ENCODE measurements around the gene ESR1.
"Not testable (repeated sequence)": the region's sequence is repeated elsewhere in the genome, so short reads cannot be mapped to it uniquely, and the experiment has no call there.

The ESR1 gene

GRCh38 chr6:152054441-152054840 is 247.0 kb downstream of the ESR1 start:
- no peak for DNase-seq (ENCODE audit: low read depth)

DNA sequence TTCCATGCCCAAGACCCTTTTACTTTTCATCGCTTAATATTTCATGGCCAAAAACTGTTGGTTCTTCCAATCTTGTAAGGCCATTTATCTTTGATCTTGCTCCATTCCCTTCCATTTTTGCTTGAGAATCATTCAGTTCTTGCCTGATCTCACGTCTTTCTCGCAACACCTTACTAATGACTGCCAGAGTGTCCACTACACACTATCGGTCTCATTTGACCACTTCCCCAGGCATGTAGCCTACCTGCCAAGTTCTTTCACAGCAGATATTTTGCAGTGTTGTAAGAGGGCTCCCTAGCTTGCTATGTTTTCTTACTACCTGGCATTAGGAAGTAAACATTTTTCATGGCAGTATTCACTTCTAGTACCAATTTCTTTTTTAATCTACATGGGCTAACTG is 248.0 kb downstream of the ESR1 start:
- no peak for DNase-seq (ENCODE audit: low read depth)

DNA sequence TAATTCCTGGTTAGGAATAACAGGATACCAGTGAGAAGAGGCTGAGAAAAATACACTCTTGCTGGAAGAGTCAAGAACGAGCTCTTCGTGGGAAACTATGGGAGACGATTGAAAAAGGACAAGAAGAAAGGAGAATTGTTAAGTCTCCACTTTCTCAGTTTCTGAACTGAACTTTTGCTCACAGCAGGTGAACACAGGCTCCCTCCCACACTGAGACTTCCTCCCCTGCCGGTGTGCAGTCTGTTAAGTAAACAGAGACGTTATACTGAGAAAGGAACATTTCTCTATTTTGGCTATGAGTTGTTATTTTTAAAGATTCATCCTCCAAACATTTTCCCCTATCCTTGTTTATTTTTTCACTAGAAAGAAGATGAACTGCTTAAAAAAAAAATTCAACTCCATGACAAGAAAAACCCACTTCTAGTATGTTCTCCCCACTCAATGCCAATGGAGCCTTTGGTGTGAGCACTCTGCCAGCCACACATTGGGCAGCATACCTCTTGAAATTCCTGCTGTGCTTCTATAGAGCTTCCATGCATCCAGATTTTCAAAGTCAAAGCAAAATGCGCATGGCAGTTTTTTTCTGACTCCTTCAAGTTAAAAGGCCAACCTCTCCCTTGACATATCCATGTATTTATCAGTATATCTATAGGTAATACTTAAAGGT is 250.5 kb downstream of the ESR1 start:
- no peak for DNase-seq (ENCODE audit: low read depth)

- no peak for DNase-seq (ENCODE audit: low read depth)
These were observed 252.4 kb downstream of the ESR1 start for GRCh38 chr6:152059909-152060308.

DNA sequence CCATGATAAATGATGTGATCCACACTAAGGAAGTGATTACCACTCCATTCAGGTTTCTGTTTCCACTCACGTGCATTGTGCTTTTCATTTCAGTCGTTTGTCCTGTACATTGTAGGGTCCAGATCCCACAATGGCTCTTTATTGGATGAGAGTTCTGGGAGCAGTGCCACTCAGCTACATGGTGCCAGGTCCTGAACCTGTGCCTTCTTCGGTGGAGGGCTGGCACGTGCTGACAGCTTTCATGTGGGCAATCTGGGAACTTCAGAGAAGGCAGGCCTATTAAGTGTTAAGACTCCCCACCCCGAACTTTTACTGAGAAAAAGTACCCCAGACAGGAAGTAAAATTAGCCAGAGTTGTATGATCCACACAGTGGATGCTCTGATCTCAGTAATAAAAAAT is 255.0 kb downstream of the ESR1 start:
- no peak for DNase-seq (ENCODE audit: low read depth)

DNA sequence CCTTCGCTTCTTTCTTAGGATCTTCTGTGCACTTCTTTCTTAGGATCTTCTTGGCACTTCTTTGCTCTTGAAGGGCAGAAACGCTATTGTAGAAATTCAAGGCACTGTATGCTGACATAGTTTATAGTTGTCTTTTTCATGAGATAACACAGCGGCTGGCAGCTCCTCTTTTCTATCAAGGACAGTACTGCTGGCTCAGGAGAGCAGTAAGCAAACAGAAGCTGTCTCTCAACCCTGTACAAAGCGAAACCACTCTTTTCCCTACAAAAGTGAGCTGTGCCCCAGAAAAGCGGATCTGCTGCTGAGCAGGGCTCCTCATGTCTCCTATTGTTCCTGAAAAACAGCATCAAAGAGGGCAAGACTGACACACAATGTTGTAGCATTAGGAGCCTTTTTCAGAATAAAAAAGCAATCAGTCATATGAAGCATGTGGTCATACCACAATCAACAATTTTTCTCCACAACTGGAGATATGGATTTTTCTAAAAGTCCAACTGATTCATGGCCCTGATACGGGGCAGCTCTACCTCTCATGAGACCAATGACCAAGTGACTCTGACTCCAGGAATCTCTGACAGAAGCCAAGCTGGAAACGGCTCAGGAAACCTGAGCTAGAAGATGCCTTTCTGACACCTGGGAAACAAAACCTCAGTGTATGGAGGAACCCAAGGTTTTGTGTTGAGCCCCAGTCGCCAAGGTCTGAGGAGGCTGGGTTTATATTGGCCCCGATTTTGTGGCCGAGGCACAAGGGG is 255.9 kb downstream of the ESR1 start:
- DNase-seq (ENCODE audit: low read depth), result no peak

GRCh38 chr6:152068622-152069261 is 261.3 kb downstream of the ESR1 start:
- DNase-seq (ENCODE audit: low read depth), result no peak

- no peak for DNase-seq (ENCODE audit: low read depth)
These were observed 263.1 kb downstream of the ESR1 start for GRCh38 chr6:152070556-152070955.

DNA sequence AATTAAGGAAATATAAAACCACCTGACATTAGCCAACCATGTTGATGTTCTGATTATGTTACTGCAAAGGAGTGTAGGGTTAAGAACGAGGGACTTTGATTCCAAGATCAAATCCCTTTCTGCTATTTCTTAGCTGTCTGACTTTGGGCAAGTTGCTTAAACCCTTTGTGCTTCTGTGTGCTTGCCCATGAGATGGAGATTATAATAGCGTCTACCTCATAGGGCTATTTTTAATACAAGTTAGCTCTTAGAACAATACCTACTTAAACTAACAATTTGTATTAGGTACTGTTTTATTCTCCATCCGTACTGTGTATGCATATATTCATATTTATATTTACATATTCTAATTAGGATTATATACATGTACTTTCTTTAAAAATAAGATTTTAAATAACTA is 263.8 kb downstream of the ESR1 start:
- no peak for DNase-seq (ENCODE audit: low read depth)

DNA sequence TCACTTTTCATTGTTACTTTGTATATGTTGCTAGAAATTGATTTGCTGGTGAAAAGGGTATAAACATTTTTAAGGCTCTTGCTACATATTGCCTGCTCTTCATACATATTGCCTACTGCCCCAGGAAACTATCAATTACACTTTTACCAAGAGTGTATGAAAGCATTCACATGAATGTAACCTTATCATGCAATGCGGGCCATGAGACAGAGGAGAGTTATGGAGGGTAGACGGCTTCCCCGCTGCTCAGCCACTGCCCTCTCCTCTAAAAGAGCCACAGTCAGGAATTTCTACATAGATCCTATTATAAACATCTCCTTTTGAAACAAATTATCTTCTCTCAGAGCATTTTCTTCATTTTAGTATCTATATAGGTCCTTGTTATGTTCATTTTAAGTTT is 264.4 kb downstream of the ESR1 start:
- no peak for DNase-seq (ENCODE audit: low read depth)

DNA sequence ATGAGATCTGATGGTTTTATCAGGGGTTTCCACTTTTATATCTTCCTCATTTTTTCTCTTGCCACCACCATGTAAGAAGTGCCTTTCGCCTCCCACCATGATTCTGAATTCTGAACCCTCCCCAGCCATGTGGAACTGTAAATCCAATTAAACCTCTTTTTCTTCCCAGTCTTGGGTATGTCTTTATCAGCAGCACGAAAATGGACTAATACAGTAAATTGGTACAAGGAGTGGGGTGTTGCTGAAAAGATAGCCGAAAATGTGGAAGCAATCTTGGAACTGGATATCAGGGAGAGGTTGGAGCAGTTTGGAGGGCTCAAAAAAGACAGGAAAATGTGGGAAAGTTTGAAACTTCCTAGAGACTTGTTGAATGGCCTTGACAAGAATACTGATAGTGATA is 268.8 kb downstream of the ESR1 start:
- DNase-seq (ENCODE audit: low read depth), result not testable (repeated sequence)

DNA sequence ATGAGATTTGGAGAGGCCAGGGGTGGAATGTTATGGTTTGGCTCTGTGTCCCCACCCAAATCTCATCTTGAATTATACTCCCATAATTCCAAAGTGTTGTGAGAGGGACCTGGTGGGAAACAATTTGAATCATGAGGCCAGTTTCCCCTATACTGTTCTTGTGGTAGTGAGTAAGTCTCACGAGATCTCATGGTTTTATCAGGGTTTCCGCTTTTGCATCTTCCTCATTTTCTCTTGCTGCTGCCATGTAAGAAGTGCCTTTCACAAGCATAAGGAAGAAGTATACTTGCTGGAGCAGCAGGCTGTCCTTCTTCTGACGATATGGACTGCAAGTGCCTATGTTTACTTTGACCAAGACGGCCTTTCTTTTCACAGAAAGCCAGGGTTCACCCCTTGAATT is 270.5 kb downstream of the ESR1 start:
- no peak for DNase-seq (ENCODE audit: low read depth)

DNA sequence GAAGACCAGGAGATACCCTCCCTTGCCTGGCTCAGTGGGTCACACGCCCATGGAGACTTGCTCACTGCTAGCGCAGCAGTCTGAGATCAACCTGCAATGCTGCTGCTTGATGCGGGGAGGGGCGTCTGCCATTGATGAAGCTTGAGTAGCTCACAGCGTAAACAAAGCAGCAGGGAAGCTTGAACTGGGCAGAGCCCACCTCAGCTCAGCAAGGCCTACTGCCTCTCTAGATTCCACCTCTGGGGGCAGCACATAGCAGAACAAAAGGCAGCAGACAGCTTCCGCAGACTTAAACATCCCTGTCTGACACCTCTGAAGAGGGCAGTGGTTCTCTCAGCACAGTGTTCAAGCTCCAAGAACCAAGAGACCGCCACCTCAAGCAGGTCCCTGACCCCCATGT is 271.3 kb downstream of the ESR1 start:
- DNase-seq (ENCODE audit: low read depth), result no peak

DNA sequence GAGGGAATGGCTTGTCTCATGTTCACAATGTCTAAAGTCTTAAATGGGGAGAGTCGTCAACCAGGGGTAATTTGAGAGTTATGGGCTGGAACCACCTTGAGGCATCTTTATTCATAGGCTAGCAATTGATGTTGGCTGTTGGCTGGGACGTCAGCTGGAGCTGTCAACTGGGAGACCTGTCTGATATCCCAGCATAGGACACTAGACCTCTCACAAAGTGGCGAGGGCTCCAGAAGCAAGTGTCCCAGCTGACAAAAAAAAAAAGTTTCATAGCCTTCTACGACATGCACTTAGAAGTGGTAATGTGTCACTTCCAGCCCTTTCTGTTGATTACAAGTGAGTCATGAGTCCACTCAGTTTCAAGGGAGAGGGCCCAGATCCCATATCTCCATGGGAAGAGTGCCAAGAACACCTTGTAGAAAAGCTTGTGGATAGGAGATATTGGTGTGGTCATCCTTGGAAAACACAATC is 278.0 kb downstream of the ESR1 start:
- no peak for DNase-seq (ENCODE audit: low read depth)

GRCh38 chr6:152086223-152086873 is 278.9 kb downstream of the ESR1 start:
- DNase-seq (ENCODE audit: low read depth), result no peak

DNA sequence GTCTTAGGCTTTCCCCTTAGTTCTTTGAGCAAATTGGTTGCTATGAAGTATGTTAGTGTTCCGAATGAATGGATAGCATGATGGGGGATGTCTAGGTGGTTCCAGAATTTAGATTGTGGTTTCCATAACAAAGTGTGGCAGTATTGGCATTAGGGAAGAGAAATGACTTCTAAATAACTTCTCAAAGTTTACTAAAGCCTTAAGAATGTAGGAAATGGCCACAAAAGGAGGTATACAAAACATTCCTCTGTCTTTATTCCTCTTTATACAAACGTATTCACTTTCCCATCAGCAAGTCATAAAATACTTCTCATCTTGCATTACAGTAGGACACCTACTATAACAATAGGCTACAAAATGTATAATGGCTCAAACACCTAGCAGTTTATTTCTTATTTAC is 279.6 kb downstream of the ESR1 start:
- no peak for DNase-seq (ENCODE audit: low read depth)

- DNase-seq (ENCODE audit: low read depth), result no peak
These were observed 280.2 kb downstream of the ESR1 start for GRCh38 chr6:152087701-152088100.

- no peak for DNase-seq (ENCODE audit: low read depth)
These were observed 282.5 kb downstream of the ESR1 start for GRCh38 chr6:152089992-152090391.

DNA sequence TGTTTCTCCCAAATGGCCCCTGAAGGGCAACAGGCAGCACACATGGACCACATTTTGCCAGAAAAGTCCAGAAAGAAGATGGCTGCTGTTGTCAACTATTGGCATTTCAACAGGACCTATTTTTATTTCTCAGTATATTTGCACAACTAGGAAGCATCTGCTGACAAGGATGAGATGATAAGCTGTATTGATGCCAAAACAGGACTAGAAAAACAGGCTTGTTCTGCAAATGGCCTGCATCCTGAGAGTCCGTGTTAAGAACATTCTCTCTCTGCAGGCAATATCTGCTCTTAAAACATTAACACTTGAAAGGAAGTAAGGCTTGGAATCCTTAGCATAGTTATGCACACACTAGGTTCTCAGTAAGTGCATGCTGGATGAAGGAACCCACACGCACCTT is 283.7 kb downstream of the ESR1 start:
- DNase-seq (ENCODE audit: low read depth), result no peak

GRCh38 chr6:152091851-152092341 is 284.4 kb downstream of the ESR1 start:
- no peak for DNase-seq (ENCODE audit: low read depth)

- DNase-seq (ENCODE audit: low read depth), result no peak
These were observed 286.2 kb downstream of the ESR1 start for GRCh38 chr6:152093711-152094110.

DNA sequence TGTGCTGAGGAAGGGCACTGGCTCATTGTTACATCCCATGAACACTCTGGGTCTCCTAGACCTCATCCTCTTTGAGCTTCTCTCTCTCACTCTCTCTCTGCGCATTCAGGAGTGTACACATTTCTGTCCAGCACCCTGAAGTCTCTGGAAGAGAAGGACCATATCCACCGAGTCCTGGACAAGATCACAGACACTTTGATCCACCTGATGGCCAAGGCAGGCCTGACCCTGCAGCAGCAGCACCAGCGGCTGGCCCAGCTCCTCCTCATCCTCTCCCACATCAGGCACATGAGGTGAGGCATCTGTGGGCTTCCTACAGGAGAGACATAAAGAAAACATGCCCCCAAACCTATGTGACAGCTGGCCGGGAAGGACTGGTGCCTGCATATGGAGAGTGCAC is 286.8 kb downstream of the ESR1 start:
- no peak for DNase-seq (ENCODE audit: low read depth)

All from GM04504 (cell line).